IMR-90 (cell line): ENCODE data around the gene BMPER. TPM values are rescaled to one million over a fixed set of nuclear protein-coding genes. Genes with fewer than 3 reads are reported as not detected.

Experiments used
- ATAC-seq: fragments of 200-7000 bp; cut with Tn5 transposase; 2 replicates; pipeline ENCODE4 v1.9.1; 2020; ENCODE audit warnings: low read depth, mild to moderate bottlenecking, moderate library complexity
- BruUV-seq: library from RNA; stranded (reverse); fragments of 400-500 nt; replicated peaks from 2 replicates; lab custom pipeline; 2021; lab: Mats Ljungman, UMichigan
- CTCF ChIA-PET: fragments of 300-600 bp; formaldehyde crosslinking; extraction: SDS; loops from one replicate; lab custom pipeline; 2021; ENCODE audit warnings: antibody characterized with exemption; lab: Yijun Ruan, JAX
- POLR2A ChIA-PET: fragments of 300-600 bp; sonication (Branson Sonifier 250); formaldehyde crosslinking; loops from one replicate; lab custom pipeline; 2022; ENCODE audit warnings: antibody characterized with exemption; ENCODE audit not compliant: unreplicated experiment; lab: Charles Lee
- DNase-seq: peaks from one replicate; pipeline ENCODE4 v3.0.0; 2013
- H2AFZ ChIP-seq: replicated peaks from 2 replicates; pipeline ENCODE3; 2013; ENCODE audit warnings: low read length, mild to moderate bottlenecking; ENCODE audit not compliant: poor library complexity
- H2AK5ac ChIP-seq: 2 replicates; pipeline ENCODE4 v1.6.1; 2013; ENCODE audit warnings: low read depth, low read length, inconsistent platforms
- H2AK9ac ChIP-seq: replicated peaks from 2 replicates; pipeline ENCODE3; 2013; ENCODE audit warnings: mild to moderate bottlenecking, low read depth, low read length, moderate library complexity; ENCODE audit not compliant: poor library complexity
- H2BK120ac ChIP-seq: 2 replicates; pipeline ENCODE4 v1.6.1; 2013; ENCODE audit warnings: low read depth, low read length, inconsistent platforms
- H2BK15ac ChIP-seq: 3 replicates; pipeline ENCODE4 v1.6.1; 2013; ENCODE audit warnings: low read depth, low read length, inconsistent platforms
- H2BK20ac ChIP-seq: 2 replicates; pipeline ENCODE4 v1.6.1; 2013; ENCODE audit warnings: low read depth, mild to moderate bottlenecking, inconsistent platforms, low read length, moderate library complexity
- H2BK5ac ChIP-seq: 2 replicates; pipeline ENCODE4 v1.6.1; 2013; ENCODE audit warnings: mild to moderate bottlenecking, low read depth, low read length, inconsistent platforms; ENCODE audit not compliant: poor library complexity, severe bottlenecking
- H3K14ac ChIP-seq: replicated peaks from 2 replicates; pipeline ENCODE4 v1.6.1; 2013; ENCODE audit warnings: low read depth, low read length, inconsistent platforms
- H3K18ac ChIP-seq: 2 replicates; pipeline ENCODE4 v1.6.1; 2013; ENCODE audit warnings: low read depth, low read length, control low read depth
- H3K23ac ChIP-seq: 2 replicates; pipeline ENCODE4 v1.6.1; 2013; ENCODE audit warnings: low read depth, low read length, inconsistent platforms
- H3K27ac ChIP-seq: 2 replicates; pipeline ENCODE4 v1.5.1; 2013; ENCODE audit warnings: mild to moderate bottlenecking, control low read depth, low read length; ENCODE audit not compliant: insufficient read depth
- H3K27me3 ChIP-seq: 2 replicates; pipeline ENCODE4 v1.6.1; 2013; ENCODE audit warnings: low read length; ENCODE audit not compliant: control insufficient read depth, insufficient read depth
- H3K36me3 ChIP-seq: 2 replicates; pipeline ENCODE4 v1.6.1; 2013; ENCODE audit warnings: low read length, mixed read lengths; ENCODE audit not compliant: control insufficient read depth, insufficient read depth
- H3K4ac ChIP-seq: 2 replicates; pipeline ENCODE4 v1.6.1; 2013; ENCODE audit warnings: low read depth, low read length, inconsistent platforms
- H3K4me1 ChIP-seq: 2 replicates; pipeline ENCODE4 v1.6.1; 2013; ENCODE audit warnings: low read length, mixed read lengths; ENCODE audit not compliant: control insufficient read depth, insufficient read depth
- H3K4me2 ChIP-seq: 2 replicates; pipeline ENCODE4 v1.6.1; 2013; ENCODE audit warnings: low read depth, mild to moderate bottlenecking, control low read depth, low read length, moderate library complexity
- H3K4me3 ChIP-seq: 2 replicates; pipeline ENCODE4 v1.5.1; 2013; ENCODE audit warnings: low read depth, mild to moderate bottlenecking, control low read depth, low read length, moderate library complexity; ENCODE audit not compliant: insufficient read depth
- H3K56ac ChIP-seq: 2 replicates; pipeline ENCODE4 v1.6.1; 2013; ENCODE audit warnings: low read length, inconsistent platforms; ENCODE audit not compliant: insufficient read depth; ENCODE audit errors: extremely low read depth
- H3K79me1 ChIP-seq, 2 experiments: 2 replicates each; pipeline ENCODE4 v1.6.1; 2013; ENCODE audit warnings: low read length in 2 of 2, inconsistent platforms in 1 of 2, low read depth in 1 of 2
- H3K9ac ChIP-seq: 2 replicates; pipeline ENCODE4 v1.6.1; 2013; ENCODE audit warnings: low read depth, low read length, control low read depth
- H3K9me1 ChIP-seq: 2 replicates; pipeline ENCODE4 v1.6.1; 2013; ENCODE audit warnings: low read length, inconsistent platforms; ENCODE audit not compliant: insufficient read depth
- H3K9me3 ChIP-seq: 2 replicates; pipeline ENCODE4 v1.6.1; 2013; ENCODE audit warnings: low read length; ENCODE audit not compliant: control insufficient read depth, insufficient read depth
- H4K20me1 ChIP-seq: 2 replicates; pipeline ENCODE4 v1.6.1; 2013; ENCODE audit warnings: low read length, inconsistent platforms; ENCODE audit not compliant: insufficient read depth
- H4K5ac ChIP-seq: 2 replicates; pipeline ENCODE4 v1.6.1; 2013; ENCODE audit warnings: mild to moderate bottlenecking, low read depth, low read length, control low read depth
- H4K8ac ChIP-seq, 2 experiments: 2 replicates each; pipeline ENCODE4 v1.6.1; 2013; ENCODE audit warnings: low read depth in 2 of 2, low read length in 2 of 2, control low read depth in 1 of 2, inconsistent platforms in 1 of 2
- H4K91ac ChIP-seq: 2 replicates; pipeline ENCODE4 v1.6.1; 2013; ENCODE audit warnings: low read depth, low read length, inconsistent platforms; ENCODE audit not compliant: insufficient read depth
- BHLHE40 ChIP-seq: fragments of 150-350 bp; IDR thresholded peaks from 2 replicates; pipeline ENCODE4 v1.6.1; 2016; ENCODE audit warnings: mild to moderate bottlenecking, low read depth, low read length
- FOS ChIP-seq: fragments of 150-350 bp; IDR thresholded peaks from 2 replicates; pipeline ENCODE4 v1.6.1; 2016; ENCODE audit warnings: low read depth, low read length
- MAFK ChIP-seq: IDR thresholded peaks from 2 replicates; pipeline ENCODE4 v1.6.1; 2012; ENCODE audit warnings: low read depth, low read length, improper control_type of control experiment
- MAZ ChIP-seq: IDR thresholded peaks from 2 replicates; pipeline ENCODE4 v1.6.1; 2012; ENCODE audit warnings: low read depth, mild to moderate bottlenecking, low read length, improper control_type of control experiment, moderate library complexity, borderline replicate concordance
- POLR2A ChIP-seq: IDR thresholded peaks from 2 replicates; pipeline ENCODE4 v1.6.1; 2012; ENCODE audit warnings: mild to moderate bottlenecking, low read depth, low read length
- RAD21 ChIP-seq: IDR thresholded peaks from 2 replicates; pipeline ENCODE4 v1.6.1; 2012; ENCODE audit warnings: low read length, improper control_type of control experiment
- RCOR1 ChIP-seq: IDR thresholded peaks from 2 replicates; pipeline ENCODE4 v1.6.1; 2012; ENCODE audit warnings: mild to moderate bottlenecking, low read length, improper control_type of control experiment; ENCODE audit not compliant: insufficient replicate concordance
- RFX5 ChIP-seq: IDR thresholded peaks from 2 replicates; pipeline ENCODE4 v1.8.0; 2012; ENCODE audit warnings: low read depth, mild to moderate bottlenecking, low read length, moderate library complexity
- WGBS, 2 experiments: methylation state at CpG; one replicate each; pipeline versions ENCODE4 v1.1.5 to v1.1.7; 2013; ENCODE audit warnings: missing lambda C conversion rate in 2 of 2; ENCODE audit not compliant: insufficient read length in 1 of 2; ENCODE audit errors: extremely low coverage in 2 of 2; 5-methylcytosine and 5-hydroxymethylcytosine counted together
- dilution Hi-C: fragments of 300-500 bp; cut with HindIII; formaldehyde crosslinking; loops from one replicate; pipeline ENCODE4 v1.14.3; 2018; ENCODE audit warnings: low sequenced_read_pairs; ENCODE audit not compliant: unreplicated experiment
- in situ Hi-C: fragments of 300-500 bp; cut with MboI; formaldehyde crosslinking; loops from 3 replicates; pipeline ENCODE4 v1.14.3; 2019; ENCODE audit warnings: low sequenced_read_pairs, inconsistent platforms, mixed read lengths
- intact Hi-C: fragments of 100-400 bp; cut with micrococcal nuclease; formaldehyde crosslinking; loops from 2 replicates; pipeline ENCODE4 v1.10.0; 2022
- polyA plus RNA-seq, 3 experiments: library from polyadenylated mRNA; depleted of rRNA; stranded (reverse); fragments of >200 nt; gene quantifications; 2 replicates each; pipeline ENCODE4 v1.2.3, GENCODE V29; 2012; ENCODE audit warnings: low replicate concordance in 1 of 3
- total RNA-seq: library from RNA; depleted of rRNA; stranded (reverse); fragments of >200 nt; gene quantifications from 2 replicates; pipeline ENCODE4 v1.2.3, GENCODE V29; 2012
- TF ChIP-seq, protein P1 (sequence below): fragments of 150-350 bp; IDR thresholded peaks from 2 replicates; pipeline ENCODE4 v1.6.1; 2016; ENCODE audit warnings: low read depth, mild to moderate bottlenecking, low read length, moderate library complexity, borderline replicate concordance
- TF ChIP-seq, protein P2 (sequence below): conservative IDR thresholded peaks from 2 replicates; pipeline ENCODE4 v1.5.1; 2012; ENCODE audit warnings: mild to moderate bottlenecking, low read depth, low read length, improper control_type of control experiment

BMPER gene
- total and polyA plus RNA-seq, 2 of the 4 experiments (the other 2 are of a cell fraction): 6.2 to 7.9 TPM

DNA sequence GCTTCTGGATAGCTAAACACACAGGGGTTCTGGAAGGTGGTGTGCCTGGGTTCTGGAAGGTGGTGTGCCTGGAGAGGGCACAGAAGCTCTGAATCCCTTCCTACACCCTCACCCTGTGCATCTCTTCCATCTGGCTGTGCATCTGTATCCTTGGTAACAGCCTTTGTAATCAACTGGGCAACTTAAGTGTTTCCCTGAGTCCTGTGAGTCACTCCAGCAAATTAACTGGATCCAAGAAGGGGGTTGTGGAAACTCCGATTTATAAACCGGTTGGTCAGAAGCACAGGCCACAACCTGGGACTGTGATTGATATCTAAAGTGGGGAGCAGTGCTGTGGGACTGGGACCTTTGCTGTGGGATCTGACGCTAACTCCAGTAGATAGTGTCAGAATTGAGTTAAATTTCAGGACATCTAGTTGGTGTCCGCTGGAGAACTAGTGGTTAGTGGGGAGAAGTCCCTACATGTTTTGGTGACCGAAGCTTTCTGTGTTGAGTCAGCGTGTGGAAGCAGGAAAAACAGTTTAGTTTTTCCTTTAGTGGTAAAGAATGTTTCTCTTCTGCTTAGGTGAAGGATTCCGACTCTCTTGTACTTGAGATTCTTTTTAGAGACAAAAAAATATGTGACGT, 228.1 kb downstream of the BMPER start:
- no peaks in the 10 kb centered on the region for H3K9me1 ChIP-seq
- peak overlapping the region; percentile 93 for H3K14ac ChIP-seq
- POLR2A ChIA-PET: interaction anchor here (0.6 kb wide), 2 partner anchors 692 to 794 kb away, joined by 3 read pairs; no protein-coding TSS in a partner anchor
- peak overlapping the region; percentile 99 for H2BK20ac ChIP-seq
- H3K79me1 ChIP-seq: no peaks in the 10 kb centered on the region
- peak overlapping the region; percentile 94 for H2AFZ ChIP-seq
- no peak for TF ChIP-seq POLR2A
- TF ChIP-seq, protein P1, sequence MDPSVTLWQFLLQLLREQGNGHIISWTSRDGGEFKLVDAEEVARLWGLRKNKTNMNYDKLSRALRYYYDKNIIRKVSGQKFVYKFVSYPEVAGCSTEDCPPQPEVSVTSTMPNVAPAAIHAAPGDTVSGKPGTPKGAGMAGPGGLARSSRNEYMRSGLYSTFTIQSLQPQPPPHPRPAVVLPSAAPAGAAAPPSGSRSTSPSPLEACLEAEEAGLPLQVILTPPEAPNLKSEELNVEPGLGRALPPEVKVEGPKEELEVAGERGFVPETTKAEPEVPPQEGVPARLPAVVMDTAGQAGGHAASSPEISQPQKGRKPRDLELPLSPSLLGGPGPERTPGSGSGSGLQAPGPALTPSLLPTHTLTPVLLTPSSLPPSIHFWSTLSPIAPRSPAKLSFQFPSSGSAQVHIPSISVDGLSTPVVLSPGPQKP: no peak
- TF ChIP-seq BHLHE40: peak; percentile 0; the same call in 1 of the 2 replicates
- no peak for TF ChIP-seq RFX5
- no peak for TF ChIP-seq MAZ
- TF ChIP-seq, protein P2, sequence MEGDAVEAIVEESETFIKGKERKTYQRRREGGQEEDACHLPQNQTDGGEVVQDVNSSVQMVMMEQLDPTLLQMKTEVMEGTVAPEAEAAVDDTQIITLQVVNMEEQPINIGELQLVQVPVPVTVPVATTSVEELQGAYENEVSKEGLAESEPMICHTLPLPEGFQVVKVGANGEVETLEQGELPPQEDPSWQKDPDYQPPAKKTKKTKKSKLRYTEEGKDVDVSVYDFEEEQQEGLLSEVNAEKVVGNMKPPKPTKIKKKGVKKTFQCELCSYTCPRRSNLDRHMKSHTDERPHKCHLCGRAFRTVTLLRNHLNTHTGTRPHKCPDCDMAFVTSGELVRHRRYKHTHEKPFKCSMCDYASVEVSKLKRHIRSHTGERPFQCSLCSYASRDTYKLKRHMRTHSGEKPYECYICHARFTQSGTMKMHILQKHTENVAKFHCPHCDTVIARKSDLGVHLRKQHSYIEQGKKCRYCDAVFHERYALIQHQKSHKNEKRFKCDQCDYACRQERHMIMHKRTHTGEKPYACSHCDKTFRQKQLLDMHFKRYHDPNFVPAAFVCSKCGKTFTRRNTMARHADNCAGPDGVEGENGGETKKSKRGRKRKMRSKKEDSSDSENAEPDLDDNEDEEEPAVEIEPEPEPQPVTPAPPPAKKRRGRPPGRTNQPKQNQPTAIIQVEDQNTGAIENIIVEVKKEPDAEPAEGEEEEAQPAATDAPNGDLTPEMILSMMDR: no peak
- peak; percentile 32 for TF ChIP-seq RCOR1
- no peak for TF ChIP-seq RAD21
- no peak for TF ChIP-seq MAFK
- TF ChIP-seq FOS: peak; percentile 72
- H2BK120ac ChIP-seq: peak overlapping the region; percentile 98
- CTCF ChIA-PET: interaction anchor here (0.6 to 2.6 kb wide), 7 partner anchors 11 to 576 kb away, joined by 3 to 12 read pairs (median 4); no protein-coding TSS in a partner anchor
- peak overlapping the region; percentile 95 for H3K4ac ChIP-seq
- intact Hi-C loops (loop anchor here (5.0 to 10.0 kb wide), 3 partner anchors 36 to 189 kb away; no protein-coding TSS in a partner anchor), in situ Hi-C loops (loop anchor here (10.0 kb wide), 1 partner anchor 181 kb away; no protein-coding TSS in a partner anchor), dilution Hi-C loops (no loop called here)
- peak overlapping the region; percentile 87 for H3K4me2 ChIP-seq
- peak overlapping the region; percentile 96 for H3K27ac ChIP-seq
- H3K4me3 ChIP-seq: peak overlapping the region; percentile 6; the same call in 1 of the 2 replicates
- peak overlapping the region; percentile 96 for H3K18ac ChIP-seq
- BruUV-seq: no TSS peak
- H2BK15ac ChIP-seq: peak overlapping the region; percentile 97
- peak overlapping the region; percentile 82 for H4K5ac ChIP-seq
- H2AK9ac ChIP-seq: peak overlapping the region; percentile 93
- H3K23ac ChIP-seq: peak overlapping the region; percentile 96
- no peaks in the 10 kb centered on the region for H3K36me3 ChIP-seq
- peak overlapping the region; percentile 98 for H2BK5ac ChIP-seq
- ATAC-seq (peak; percentile 83), DNase-seq (peak; percentile 95)
- no peaks in the 10 kb centered on the region for H4K20me1 ChIP-seq
- H2AK5ac ChIP-seq: peak overlapping the region; percentile 52; the same call in 1 of the 2 replicates
- H3K9me3 ChIP-seq: no peaks in the 10 kb centered on the region
- peak overlapping the region; percentile 79 to 98 for H4K8ac ChIP-seq
- H3K27me3 ChIP-seq: no peaks in the 10 kb centered on the region
- H3K9ac ChIP-seq: peak overlapping the region; percentile 62
- H3K56ac ChIP-seq: peak overlapping the region; percentile 93
- 23% methylated on average over 6 of the region's 8 CpGs; no CpG with 5 or more reads in 1 of the 2 experiments for WGBS, 2 experiments
- H4K91ac ChIP-seq: peak overlapping the region; percentile 96
- H3K4me1 ChIP-seq: peaks cover 13% of the 10 kb centered on the region; the same call in 1 of the 2 replicates
